C1 segment of cervical spinal cord (tissue), 14 donors: Measurements from ENCODE around the gene TMEM267.
"Not testable (repeated sequence)": the region's sequence is repeated elsewhere in the genome, so short reads cannot be mapped to it uniquely, and the experiment has no call there.

Source experiments
- DNase-seq, 14 donors: peaks; one replicate each; lab custom pipeline; 2025; lab: John Stamatoyannopoulos, UW

TMEM267 gene

DNA sequence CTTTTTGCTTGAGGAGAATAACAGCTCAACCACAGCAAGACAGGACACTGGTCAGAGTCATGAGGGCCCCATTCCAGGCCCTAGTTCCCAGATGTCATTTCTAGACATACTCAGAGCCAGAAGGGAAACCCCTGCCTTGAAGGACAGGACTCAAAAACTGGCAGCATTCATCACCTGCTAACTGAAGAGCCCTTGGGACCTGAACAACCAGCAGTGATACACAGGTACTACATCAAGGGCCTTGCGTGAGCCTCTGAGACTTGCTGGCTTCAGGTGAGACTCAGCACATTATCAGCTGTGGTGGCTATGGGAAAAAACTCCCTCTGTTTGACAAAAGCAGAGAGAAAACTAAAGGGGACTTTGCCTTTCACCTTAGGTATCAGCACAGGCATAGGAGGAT, 22.6 kb downstream of the TMEM267 start:
- no peak for DNase-seq

DNA sequence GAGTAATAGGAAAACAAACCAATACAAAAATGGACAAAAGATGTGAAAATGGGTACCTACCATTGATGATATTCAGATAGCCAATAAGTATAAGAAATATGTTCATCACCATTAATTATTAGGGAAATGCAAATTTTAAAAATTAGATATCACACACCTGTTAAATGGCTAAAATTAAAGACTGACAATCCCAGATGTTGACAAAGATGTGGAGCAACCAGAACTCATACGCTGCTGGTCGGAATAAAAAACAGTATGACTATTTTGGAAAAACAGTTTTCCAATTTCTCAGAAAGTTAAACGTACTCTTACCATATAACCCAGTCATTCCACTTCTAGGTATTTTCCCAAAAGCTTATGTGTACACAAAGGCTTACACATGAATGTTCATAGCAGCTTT, 27.1 kb downstream of the TMEM267 start:
- no peak for DNase-seq

DNA sequence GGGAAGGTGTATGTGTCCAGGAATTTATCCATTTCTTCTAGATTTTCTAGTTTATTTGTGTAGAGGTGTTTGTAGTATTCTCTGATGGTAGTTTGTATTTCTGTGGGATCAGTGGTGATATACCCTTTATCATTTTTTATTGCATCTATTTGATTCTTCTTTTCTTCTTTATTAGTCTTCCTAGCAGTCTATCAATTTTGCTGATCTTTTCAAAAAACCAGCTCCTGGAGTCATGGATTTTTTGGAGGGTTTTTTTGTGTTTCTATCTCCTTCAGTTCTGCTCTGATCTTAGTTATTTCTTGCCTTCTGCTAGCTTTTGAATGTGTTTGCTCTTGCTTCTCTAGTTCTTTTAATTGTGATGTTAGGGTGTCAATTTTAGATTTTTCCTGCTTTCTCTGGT, 42.1 kb downstream of the TMEM267 start:
- not testable (repeated sequence) for DNase-seq

DNA sequence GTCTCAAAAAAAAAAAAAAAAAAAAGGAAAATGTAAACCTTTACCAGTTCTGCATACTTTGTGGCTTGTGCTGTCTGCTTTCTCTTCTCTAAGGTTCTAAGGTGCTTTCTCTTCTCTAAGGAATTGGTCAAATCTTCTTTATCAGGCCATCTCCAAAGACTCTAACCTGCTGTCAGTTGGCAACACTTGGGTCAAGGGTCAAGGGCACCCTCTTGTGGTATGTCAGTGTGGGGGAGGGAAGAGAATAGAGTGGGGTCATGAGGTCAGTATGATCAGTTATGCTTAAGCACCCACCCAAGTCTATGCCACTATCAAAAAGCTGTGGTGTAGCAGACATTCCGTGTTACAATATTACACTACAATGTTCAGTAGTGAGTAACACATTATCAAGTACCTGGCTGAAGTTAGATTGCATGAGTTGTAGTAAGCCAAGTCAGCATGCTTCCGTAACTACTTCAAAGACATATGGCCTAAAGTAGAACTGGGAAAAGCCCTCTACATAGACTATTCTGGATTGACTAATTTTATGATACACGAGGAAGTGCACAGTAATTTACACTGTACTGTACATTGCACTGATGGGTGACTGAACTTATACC, 46.5 kb downstream of the TMEM267 start:
- DNase-seq, result no peak

DNA sequence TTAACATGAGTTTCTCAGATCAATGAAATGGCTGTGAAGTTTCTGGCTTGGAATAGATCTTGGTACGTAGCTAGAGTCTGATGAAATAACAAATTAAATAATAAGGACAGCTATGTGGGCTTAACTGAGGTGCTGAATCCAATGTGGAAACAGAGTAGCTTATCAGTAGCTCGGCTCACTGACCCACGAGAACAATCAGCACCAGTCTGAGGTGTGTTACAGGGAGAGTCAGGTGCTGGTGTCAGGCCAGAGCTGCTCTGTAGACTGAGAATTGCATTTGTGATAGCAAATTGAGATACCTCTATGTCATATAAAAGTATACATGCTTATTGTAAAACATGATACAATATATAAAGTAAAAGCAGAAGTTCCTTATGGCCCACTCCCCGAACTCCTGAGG, 50.3 kb downstream of the TMEM267 start:
- DNase-seq, result no peak

DNA sequence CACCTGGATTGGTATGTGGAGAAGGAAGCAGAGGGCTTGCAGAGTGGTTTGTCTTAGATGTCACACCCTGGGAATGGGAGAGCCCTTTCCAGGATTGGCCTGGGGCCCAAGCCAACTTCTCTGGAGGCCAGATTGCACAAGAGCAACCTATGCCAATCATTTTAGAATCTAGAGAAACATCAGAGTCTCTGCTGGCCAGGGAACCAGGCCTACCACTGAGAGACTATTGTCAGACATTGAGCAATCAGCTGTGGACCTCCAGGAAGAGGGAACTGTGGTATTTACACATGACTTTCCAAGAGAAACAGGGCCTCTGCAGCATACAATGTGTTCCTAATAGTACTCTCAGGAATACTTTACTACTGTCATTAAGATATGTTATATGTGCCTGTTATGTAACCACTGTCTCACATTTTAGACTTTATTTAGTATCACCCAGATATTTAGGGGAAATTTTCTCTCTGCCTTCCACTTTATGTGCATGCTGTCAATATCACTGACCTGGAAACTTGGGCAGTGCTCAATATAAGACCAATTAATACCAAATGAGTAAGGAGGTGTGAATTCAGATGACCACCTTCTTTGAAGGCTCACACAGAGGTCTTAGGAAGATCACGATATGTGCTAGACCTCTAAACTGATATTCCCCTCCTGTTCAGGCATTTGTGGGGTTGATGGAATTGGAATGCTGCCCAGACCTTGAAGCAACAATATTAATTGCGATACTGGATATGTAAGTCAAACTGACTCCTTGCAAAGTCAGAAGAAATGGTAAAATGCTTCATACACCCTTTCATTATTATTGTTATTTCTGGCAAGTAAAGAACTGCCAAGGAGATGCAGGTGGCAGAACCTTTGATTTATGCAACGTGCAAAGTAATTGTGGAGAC, 50.9 kb downstream of the TMEM267 start:
- DNase-seq, result peak in 7 of 14 donors; percentile 6 to 59 (median 13)

DNA sequence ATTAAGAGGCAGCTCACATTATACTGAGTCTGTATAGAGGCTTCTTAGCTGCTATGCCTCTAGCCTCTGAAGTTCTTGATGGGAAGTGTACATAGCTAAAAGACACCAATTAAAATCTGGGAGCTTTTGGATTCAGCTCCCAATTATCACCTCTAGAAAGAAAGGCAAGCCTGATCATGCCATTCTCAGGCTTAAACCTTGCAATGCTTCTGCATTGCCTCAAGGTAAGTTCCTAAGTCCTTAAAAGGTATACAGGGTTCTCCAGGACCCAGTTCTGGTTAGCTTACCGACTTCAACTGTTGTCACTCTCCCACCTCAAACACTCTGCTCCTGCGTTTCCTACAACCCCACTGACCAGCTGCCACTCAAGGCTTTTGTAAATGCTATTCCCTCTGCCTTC, 54.0 kb downstream of the TMEM267 start:
- DNase-seq, result no peak

DNA sequence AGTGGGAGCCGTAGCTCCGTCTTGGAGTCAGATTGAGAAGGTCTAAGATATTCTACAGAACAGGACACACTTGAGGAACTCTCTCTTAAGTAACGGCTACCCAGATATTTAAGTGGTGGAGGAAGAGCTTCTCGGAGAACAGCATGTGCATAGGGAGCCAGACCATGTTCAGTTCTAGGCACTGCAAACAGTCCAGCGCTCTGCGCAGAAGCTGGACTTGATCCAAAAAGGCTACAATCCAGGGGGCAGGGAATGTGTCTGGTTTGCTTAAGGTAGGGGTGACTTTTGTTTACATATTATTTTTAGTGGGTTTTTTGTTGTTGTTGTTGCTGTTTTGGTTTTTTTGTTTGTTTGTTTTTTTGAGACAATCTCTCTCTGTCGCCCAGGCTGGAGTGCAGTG, 54.6 kb downstream of the TMEM267 start:
- no peak for DNase-seq

DNA sequence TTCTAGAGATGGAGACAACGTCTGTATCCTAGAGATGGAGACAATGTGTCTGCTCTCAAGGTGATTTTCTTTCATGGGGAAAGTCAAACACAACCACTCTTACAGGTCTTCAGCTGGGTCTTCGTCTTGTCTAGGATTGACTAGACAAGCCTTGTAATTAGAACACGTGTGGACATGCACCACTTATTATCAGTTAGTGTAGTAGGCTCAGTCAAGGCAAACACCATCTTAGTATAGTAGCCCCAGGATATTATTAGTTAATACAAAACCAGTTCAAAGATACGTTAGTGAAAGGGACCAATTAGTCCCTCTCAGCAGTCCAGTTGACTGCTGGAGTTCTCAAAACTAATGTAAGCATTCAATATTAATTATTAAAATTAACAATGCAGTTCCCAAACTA, 56.4 kb downstream of the TMEM267 start:
- DNase-seq, result no peak

DNA sequence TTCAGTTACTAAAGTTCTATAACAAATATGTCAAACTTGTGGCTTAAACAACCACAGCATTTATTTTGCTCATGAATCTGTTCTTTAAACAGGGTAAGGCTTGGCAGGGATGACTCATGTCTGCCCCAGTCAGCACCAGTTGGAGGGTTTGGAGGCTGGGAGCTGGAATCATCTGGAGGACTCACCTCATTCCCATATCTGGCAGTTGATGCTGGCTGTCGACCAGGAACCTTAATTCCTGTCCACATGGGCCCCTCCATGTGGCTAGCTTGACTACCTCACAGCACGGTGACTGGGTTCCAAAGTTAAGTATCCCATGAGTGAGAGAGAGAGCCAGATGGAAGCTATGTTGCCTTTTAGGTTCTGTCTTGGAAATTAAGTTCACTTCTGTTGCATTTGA, 57.7 kb downstream of the TMEM267 start:
- peak in 1 of 14 donors; percentile 4 for DNase-seq

DNA sequence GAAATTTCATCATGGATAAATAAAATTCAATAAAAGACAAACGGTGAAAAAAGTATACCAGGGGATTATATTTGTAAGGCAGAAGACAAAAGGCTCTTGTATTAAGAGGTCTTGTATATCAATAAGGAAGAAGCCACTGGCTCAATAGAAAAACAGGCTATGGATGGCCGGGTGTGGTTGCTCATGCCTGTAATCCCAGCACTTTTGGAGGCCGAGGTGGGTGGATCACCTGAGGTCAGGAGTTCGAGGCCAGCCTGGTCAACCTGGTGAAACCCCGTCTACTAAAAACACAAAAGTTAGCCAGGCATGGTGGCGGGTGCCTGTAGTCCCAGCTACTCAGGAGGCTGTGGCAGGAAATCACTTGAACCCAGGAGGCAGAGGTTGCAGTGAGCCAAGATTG, 60.6 kb downstream of the TMEM267 start:
- DNase-seq, result not testable (repeated sequence)

DNA sequence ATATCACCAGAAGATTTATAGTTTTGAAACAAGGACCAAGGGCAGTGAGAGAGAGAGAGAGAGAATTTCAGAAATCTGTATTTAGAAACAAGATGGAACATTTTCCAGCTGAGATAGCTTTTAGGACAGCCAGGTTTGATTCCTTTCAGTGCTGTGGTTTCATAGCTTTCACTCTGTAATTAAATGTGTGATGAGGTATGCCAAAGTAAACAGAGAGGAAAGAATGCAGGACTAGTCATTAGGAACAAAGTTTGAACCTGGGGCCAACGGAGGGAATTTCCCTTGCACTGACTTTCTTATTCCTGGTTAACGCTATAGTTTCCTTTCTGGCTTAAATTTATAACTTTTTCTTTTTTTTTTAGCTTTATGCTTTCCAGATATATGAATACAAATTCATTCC, 61.5 kb downstream of the TMEM267 start:
- DNase-seq, result no peak

DNA sequence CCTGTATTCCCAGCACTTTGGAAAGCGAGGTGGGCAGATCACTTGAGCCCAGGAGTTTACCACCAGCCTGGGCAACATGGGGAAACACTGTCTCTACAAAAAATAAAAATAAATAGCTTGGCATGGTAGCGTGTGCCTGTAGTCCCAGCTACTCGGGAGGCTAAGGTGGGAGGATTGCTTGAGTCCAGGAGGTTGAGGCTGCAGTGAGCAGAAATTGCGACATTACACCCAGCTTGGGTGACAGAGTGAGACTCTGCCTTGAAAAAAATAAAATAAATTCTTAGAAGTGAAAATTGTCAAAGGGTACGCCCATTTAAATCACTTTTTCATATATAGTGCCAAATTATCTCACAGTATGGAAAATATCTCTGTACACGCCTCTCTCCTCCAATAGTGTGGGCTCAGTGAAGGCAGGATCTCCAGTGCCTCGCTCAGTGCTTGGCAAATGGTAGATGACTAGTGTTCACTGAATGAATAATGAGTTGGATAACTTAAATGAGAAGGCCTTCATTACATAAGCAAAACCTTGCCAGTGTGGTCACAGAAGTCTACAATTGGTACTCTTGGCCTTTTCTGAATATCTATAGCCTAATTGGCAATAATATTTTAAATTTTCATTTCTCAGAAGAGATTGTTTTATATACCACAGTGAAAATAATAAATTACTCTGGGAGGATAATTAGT, 62.1 kb downstream of the TMEM267 start:
- no peak for DNase-seq

DNA sequence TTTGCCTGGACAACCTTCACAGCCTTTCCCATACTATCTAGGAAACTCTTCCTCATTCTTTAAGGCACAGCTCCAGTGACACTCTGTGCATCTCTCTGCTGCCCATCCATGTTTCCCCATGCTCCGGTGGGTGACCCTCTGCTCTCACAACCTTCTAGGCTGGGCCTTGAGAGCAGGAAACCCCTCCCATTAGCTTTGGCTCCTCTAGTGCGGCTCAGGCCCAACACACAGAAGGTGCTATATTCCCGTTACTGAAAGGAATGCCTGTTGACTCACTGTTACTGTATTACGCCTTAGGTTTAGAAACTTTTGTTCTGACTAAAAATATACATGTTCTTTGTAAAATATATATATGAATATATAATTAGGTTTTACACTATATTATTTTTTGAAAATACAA, 63.4 kb downstream of the TMEM267 start:
- no peak for DNase-seq

DNA sequence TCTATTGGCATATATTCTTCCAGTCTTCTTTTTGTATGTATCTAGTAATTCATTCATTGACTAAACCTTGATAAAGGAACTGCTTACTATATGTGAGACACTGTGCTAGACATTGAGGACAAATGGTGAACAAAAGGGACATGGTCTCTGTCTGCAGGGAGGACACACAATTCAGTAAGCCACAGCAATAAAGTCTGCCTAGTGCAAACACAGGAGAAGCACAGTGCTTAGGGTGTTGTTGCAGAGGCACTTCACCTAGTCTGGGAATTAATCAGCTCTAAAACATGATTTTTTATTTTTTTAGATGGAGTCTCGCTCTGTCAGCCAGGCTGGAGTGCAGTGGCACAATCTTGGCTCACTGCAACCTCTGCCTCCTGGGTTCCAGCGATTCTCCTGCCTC, 65.1 kb downstream of the TMEM267 start:
- DNase-seq, result no peak

DNA sequence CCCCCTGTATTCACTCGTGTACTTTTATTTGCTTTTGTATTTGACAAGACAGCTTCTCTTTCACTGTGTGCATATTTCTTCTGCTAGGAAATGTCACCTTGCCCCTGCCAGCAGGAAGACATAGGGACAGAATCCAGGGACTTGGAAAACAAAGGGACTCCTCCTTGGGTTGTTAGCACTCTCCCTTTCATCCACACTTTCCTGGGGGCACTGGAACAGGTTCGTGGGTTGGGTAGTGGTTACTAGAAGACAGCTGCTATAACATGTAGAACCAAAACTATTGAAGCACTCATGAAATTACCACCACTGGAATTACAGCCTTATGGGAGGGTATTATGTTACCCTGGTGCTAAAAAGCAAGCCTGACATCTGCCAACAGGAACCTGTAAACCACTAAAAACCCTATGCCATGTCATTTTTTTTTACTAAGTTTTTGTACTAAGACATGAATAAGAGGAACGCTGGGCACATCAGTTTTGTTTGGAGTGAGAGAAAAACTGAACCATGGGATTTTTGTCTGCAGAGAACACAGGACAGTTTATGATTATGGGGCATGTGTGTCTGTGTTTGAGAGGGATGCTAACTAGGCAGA, 66.8 kb downstream of the TMEM267 start:
- DNase-seq, result no peak

DNA sequence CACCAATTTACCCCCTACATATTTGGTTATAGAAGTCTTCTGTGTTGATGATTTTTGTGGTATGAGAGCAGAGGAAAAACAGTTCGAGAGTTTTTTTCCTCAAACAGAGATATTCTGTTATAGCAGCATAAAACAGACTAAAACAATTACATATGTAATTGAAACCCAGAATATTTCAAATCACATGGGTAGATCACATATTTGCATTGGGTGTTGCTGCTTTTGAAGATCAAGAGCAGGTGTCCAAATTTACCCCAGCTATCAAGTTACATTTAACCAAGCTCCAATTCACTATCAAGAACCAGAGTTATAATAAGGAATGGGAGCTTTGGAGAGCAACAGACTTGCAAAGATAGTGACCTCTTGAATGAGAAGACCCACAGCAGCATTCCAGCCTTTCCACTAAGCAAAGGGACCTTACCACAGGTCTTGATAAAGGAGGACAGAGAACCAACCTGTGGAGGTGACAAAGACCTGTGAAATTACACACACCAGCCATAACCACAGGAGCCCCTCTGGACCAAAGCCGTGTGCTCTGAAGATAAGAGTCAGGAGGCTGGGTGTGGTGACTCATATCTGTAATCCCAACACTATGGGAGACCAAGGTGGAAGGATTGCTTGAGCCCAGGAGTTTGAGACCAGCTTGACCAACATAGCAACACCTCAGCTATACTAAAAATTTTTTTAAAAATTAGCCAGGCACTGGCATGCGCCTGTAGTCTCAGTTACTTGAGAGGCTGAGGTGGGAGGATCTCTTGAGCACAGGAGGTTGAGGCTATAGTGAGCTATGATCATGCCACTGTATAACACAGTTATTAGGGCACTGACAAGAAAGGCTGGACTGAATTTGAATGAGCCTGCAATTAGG, 67.5 kb downstream of the TMEM267 start:
- no peak for DNase-seq

DNA sequence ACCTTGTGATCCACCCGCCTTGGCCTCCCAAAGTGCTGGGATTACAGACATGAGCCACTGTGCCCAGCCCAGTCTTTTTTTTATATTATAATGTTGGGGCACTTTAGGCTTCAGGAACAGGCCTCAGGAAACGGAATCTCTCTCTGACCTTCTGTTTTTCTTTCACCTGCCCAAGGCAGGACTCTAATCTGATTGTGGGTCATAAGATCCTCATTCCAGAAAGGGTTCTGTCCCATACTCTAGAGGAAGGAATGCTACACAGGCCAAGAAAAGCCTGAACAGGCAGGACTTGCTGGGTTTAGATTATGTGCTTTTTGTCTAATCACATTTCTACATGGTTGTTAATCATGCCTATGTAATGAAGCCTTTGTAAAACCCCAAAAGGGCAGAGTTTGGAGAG, 69.7 kb downstream of the TMEM267 start:
- no peak for DNase-seq

DNA sequence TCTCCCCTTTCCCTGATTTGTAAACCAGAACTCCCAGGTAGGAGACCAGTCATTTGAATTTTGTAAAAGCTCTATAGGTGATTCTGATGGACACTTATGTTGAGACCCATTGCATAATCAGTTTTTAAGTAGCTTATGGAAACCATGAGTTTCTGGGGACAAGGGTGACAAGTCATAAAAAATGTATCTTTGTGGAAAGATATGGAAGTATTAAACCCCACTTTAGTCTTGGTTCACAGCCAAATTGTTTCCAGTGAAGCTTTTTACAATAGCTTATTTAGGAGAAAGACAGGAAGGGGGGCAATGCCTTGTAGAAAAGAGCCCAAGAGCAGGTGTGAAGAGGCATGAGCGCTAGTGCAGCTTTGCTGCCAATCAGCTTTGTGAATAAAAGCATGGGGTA, 71.0 kb downstream of the TMEM267 start:
- DNase-seq, result no peak

DNA sequence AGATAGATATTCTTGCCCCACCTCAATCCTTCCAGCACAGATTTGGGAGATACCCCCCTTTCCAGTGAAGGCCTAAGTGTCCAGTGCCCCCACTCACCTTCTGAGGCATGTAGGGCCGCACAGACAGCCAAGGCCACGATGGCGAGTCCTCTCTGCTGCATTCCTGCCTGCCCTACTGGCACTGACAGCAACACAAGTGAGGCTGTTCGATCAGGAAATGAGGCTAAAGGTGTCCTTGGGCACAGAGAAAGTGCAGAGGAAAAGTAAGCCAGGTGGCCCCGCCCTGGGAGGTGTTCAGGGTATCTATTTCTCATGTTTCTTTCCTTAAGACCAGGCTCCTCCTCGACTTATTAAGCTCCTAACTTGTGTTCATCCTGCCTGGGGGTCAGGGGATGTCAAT, 71.5 kb downstream of the TMEM267 start, which contains the start of gene CCL28:
Gene CCL28, minus strand, starts transcription at position 236 of the 400 bp plus-strand sequence. Its CDS starts 75 bp downstream, at position 161.
- no peak for DNase-seq

DNA sequence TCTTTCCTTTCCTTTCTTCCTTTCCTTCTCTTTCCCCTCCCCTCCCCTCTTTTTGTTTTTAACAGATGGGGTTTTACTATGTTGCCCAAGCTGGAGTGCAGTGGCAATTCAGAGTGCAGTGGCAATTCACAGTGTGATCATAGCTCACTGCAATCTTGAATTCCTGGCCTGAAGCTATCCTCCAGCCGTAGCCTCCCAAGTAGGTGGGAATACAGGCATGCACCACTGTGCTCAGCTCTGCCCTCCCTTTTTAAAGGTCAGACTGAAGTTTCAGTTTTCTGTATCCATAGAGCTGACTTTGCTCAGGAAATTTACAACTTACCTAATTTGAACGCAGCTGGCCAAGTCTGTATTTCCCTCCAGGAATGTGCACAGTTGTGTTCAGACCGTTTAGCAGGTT, 72.2 kb downstream of the TMEM267 start:
- DNase-seq, result no peak
